HG03139 (cell line): Measurements from ENCODE around the gene RAP2C.

Source experiments
- ATAC-seq: cut with Tn5 transposase; IDR thresholded peaks from one replicate; pipeline ENCODE4 v1.9.1; 2021; ENCODE audit not compliant: unreplicated experiment

RAP2C gene

DNA sequence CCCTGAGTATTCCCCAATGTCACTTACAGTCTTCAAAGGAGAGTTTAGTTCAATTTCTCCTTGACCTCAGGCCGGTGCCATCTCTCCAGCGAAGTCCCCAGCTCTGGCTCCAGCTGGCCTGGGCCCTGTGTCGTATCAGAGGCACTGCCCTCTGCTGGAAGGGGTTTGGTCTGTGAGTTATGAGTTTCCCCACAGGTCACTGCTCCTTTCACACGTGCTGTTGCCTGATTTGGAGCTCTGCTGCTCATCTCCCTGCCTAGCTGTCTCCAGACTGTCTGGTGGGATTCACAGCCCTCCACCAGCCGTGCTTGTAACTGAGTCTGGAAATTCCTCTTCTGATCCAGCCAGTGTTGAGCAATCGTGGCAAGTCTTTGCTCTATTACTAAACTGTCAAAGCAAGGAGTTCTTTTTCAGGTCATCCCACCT, at the start of gene RAP2C:
Gene RAP2C (minus strand): TSS at position 105 of the 426 bp plus-strand sequence. CDS start 2,179 bp downstream, outside the sequence.
- peak; percentile 49 for ATAC-seq

DNA sequence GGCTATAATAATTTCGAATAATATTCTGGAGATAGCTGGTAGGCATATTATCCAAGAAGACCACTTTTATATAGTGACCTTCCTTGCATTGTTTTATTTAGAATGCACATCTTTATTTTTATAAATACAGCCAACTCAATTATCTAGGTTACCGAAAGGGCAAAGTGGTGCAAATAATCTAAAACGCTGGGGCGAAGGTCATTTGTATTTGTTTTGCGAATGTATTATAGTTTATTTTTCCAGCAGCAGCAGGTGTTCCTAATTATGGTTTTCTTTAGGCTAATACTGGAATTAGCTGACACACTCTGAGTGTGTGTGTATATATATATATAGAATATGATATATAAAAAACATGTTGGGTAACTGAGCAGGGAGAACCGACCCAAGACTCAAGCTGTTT, 48.1 kb upstream of the RAP2C start:
- ATAC-seq, result no peak

DNA sequence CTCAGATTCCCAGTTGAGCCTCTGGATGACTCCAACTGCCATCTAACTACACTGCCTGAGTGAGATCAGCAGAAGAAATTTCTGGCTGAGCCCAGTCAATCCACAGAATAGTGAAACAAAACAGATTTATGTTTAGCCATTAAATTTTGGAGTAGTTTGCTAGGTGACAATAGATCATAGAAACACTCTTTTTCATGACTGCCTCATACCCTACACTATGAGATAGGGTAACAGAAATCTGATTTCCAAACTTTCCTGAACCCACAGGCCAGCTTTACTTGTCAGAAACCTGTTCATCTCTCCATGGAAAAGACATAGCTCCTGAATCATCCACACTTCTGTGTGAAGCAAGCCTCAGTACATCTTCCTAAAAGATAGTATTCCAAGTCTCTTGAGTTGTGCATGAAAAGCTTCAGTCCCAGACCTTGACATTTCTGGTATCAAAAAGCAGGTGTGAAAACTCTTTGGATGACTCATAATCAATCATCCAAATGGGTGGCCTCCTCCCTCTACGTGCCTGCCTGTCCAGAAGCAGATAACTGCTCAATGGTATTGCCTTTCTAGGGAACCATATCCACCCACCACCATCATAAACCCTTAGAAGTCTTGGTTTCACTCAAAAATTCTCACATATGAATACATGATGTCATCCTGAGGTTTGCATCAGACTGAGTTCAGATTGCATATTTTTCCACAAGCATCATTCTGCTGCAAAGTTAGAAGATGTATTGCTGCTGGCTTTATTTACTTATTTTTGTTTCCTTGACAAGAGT, 47.5 kb upstream of the RAP2C start:
- ATAC-seq, result no peak

DNA sequence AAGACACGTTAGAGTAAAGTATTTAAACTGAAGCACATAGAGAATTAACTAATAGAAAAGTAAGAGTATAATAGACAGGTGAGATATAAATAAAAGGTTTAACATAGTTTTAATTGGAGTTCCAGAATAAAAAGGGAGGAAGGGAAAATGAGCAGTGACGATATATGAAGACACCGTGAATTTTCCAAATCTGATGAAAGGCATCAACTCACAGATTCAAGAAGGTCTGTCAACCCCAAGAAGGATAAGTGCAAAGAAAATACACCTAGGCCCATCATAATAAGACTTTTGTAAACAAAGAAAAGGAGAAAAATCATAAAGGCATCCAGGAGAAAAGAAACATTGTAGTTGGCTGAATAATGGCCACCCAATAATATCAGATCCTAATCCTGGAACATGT, 43.9 kb upstream of the RAP2C start:
- no peak for ATAC-seq

DNA sequence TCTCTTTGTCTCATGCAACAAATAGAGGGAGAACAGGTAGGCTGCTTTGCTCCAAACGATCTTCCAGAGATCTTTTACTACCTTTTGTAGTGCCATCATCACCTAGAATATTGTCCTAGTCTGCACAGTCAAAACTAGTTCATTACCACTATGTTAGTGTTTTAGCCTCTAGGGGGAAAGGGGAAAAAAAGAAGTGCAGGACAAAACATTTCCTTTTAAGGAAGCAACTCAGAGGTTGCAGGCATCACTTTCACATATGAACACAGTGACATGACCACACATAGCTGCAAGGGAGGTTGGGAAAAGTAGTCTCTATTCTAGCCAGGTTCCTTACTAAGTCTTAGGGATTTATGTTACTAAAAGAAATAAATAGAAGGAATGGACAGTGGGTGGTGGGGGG, 39.3 kb upstream of the RAP2C start:
- no peak for ATAC-seq

DNA sequence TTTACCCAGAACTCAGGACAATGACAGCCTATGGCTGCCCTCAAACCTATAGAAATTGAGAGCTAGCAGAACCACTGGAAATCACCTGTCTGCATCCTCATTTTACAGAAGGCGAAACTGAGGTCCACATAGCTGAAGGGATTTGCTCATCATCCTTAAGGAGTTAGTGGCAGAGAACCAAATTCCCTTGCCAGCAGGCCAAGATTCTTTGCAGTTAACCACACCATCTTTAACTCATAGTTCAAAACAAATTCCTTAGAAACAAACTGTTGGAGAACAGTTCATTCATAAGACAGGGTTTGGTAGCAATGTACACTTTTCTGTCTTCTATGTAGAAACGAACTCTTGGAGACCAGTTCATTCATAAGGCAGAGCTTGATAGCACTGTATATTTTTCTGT, 37.9 kb upstream of the RAP2C start:
- ATAC-seq, result no peak

DNA sequence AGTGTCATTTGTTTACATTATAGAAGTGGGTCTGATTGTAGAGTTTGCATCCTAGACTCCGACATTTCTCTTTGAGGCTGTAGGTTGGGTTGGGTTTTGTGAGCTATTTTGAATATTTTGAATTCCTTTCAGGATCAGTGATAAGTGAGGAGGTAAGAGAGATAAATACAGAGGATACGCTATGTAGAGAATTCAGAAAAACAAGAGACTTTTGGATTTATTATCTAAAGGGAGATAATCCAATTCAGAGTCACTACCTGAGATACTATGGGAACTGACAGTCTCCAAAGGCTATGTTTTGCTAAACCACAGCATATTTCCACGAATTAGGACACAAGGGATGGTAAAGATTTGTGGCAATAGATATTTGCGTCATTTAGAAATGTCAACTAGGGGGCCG, 16.9 kb upstream of the RAP2C start:
- ATAC-seq, result no peak

DNA sequence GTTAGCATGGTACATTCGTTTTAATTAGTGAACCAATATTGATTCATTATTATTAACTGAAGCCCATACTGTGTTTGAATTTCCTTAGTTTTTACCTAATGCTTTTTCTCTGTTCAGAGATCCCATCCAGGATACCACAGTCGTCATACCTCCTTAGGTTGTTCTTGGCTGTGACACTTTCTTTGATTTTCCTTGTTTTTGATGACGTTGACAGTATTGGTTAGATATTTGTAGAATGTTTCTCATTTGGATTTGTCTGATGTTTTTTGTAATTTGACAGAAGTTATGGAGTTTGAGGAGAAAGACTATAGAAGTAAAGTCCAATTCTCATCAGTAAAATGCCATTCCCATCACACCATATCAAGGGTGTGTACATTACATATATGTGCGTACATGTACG, 16.2 kb upstream of the RAP2C start:
- no peak for ATAC-seq

DNA sequence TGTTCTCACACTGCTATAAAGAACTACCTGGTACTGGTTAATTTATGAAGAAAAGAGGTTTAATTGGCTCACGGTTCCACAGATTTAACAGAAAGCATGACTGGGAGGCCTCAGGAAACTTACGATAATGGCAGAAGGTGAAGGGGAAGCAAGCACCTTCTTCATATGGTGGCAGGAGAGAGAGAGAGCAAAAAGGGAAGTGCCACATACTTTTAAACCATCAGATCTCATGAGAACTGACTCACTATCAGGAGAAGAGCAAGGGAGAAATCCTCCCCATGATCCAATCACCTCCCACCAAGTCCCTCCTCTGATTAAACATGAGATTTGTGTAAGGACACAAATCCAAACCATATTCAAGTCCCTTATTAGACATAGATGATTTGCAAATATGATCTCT, 12.3 kb upstream of the RAP2C start:
- ATAC-seq, result no peak

DNA sequence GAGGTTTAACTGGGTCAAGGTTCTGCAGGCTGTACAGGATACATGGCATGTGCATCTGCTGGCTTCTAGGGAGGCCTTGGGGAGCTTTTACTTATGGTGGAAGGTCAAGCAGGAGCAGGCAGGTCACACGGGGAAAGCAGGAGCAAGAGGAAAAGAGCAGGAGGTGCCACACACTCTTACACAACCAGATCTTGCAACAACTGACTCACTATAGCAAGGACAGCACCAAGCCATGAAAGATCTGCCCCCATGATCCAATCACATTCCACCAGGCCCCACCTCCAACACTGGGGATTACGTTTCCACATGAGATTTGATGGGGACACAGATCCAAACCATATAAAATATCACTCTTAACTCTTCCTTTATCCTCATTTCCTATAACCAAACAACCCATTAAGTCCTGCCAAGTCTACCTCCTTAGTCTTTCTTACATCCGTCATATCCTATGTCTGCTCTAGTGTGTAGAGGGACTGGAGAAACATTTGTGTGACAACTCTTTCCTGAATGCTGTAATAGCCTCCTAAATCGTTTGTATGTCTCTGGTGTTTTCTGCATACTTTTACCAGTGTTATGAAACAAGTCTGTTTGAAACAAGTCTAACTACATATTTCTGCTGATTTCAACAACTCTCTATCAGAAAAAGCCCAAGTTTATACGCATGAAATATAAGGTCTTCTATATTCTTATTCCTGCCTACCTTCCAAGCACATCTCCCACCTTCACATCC, 8.3 kb upstream of the RAP2C start:
- ATAC-seq, result no peak

DNA sequence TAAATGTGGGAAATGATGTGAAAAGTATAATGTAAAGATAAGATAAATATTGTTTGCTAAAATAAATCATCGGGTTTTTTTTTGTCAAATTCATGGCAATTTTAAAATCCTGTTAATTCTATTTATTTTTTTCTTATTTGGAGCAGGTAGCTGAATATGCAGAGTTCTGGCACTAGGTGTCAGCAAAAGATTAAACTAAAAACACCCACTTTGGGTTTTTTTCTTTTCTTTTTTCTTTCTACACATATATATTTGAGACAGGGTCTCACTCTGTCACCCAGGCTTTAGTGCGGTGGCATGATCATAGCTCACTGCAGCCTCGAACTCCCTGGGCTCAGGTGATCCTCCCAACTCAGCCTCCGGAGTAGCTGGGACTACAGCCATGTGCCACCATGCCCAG, 6.9 kb upstream of the RAP2C start:
- no peak for ATAC-seq

DNA sequence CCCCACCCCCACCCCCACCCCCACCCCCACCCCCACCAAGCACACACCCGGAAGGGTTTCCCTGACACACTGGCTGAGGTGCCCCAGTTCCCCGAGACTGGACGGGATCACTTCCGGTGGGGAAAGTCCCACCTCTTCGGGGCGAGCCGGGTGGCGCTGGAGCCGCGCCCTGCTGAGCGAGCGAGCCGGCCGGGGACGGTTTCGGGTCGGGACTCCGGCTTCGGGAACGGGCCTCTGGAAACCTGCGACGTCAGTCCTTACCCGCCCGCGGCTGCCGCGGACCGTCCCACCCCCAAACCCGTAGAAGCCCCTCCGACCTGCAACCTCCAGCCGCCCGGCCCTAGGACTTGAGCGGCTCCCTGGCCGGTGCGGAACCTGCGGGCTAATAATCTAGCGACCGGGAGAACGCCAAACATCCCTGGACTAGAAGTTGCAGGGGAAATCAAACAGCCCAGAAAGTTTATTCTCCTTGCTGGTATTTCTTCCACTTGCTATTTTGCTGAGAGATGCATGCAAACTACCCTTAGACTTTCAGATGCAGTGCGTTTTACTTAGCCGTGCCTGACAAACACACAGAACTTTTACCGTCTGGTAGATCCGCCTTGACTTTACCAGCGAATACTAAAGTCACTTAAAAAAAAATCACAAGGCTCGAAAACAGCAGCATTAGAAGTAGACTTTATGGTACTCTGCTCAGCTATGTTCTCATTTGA, 991 bp downstream of the RAP2C start:
- ATAC-seq, result peak; percentile 45

DNA sequence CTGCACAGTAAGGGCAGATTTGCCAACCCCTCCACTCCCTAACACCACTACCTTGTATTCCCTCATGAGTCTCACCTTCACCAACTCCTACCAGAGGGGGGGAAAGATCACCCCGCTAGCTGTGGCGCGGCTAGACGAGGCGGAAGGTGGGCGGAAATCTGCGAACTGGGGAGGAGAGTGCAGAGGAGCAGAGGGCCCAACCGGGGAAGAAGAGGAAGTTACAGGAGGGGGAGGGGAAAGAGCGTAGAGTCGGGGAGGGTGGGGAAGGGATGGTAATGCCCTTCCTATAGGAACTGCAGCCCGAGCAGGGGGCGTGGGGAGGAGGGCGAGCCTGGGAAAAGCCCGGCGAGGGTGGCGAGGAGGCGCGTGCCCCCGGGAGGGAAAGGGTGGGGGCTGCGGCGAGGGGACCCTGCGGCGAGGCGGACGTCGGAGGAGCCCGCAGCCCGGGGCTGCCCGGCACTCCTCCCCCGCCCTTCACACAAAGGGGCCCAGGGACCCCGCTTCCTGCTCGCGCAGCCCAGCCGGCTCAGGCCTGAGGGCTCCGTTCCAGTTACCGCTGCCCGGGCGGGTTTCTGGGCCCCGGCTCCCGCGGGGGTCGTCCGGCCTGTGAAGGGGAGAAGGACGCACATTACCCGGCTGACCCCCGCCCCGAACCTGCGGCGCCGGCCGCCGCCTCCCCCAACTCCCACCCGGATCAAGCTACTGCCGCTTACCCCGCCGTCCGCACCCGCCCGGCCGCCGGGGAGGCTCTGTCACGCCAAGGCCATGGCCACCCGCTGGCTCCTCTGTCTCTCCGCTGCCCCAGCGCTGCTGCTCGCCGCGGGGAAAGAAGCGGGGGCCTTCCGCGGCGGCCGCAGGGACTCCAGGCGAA, 1.8 kb downstream of the RAP2C start:
- ATAC-seq, result peak; percentile 61

DNA sequence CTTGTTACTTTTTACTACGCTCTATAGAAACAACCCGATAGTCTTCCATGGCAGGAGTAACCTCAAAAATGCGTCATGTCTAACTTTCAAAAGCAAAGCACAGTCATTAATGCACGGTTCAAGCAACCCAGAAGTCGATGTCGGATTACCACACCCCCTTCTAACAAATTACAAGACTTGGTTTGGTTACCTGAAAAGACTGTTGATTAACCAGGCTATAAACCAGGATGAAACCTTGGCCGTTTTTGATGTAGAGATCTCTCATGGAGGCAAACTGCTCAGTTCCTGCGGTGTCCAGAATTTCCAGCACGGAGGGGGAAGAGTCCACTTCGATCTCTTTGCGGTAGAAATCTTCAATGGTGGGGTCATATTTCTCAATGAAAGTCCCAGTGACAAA, 2.4 kb downstream of the RAP2C start:
- ATAC-seq, result peak; percentile 7

DNA sequence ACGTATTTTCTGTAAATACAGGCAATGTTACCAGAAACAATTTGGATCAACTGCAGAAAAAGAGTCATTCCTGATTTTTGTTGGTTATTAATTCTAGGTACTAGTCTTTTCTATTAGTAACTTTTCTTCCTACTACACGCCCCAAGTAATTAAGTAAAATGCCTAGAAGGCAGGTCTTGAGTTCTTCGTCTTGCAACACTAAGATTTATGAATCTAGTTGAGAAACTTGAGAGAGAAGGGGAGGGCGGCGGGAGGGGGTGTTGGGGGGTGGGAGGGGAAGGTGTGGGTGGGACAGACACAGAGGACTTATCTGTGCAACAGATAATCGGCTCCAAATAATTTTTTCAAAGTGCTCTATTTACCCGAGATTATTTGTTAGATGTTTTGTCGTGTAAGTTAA, 3.0 kb downstream of the RAP2C start:
- ATAC-seq, result no peak

DNA sequence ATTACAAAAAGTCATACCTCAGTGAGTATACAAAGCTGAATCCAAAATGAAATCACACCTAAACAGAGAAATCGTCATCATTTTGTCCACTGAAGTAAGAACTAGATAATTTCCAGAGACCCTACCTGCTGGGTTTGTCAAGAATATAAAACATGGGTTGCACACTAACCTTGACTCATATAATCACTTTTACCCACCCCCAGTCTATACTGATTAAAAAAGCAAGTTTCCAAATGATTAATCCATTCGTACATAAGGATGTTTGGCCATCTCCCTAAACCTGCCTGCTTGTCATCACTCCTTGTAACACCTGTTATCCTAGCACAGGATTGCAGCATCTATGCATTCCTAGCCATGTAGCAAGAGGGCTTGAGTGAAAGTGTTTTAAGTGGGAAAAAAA, 4.7 kb downstream of the RAP2C start:
- no peak for ATAC-seq

DNA sequence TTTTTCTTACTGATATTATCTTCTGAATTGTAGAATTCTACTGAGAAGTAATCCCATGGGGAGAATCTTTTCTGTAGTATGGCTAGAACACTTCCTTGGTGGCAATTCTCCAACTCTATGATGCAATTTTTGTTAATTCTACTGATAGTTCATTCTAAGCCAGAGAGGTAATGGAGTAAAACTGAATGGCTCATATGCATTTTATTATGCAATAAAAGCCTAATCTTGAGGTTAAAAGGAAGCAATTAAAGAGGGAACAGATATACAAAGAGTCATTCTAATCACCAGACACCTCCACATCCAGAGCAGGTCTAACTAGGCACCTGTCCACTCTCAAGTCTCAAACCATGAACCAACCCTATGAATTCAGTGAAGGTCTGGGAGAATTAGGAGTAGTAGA, 9.7 kb downstream of the RAP2C start:
- no peak for ATAC-seq

DNA sequence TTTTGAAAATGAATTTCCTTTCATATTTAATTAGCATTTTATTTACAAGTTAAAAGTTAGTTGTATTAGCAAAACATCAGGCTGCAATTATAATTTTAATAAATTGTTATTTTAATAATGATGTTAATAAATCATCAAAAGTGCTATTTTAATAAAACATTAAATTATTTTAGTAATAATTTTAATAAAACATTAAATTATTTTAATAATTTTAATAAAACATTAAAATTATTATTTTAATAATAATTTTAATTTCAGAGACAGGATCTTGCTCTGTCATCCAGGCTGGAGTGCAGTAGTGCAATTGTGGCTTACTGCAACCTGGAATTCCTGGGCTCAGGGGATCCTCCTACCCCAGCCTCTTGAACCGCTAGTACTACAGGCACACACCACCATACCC, 10.8 kb downstream of the RAP2C start:
- no peak for ATAC-seq

DNA sequence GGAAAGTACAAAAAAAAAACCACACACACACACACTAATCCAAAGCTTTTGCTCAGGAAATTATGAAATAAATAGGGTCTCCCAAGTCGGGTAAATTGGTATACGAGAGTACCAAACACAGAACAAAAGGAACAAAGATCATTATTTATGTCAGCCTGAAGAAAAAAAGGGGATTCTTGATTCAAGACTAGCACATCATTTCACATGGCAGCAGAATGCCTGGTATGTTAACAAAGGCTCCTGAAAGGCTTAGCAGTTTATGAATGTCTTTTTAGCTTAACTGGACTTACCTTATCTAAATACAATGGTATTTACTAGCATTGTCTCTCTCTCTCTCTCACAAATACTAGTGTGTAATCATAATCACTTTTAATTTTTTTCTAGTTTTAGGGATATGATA, 11.3 kb downstream of the RAP2C start:
- ATAC-seq, result no peak

DNA sequence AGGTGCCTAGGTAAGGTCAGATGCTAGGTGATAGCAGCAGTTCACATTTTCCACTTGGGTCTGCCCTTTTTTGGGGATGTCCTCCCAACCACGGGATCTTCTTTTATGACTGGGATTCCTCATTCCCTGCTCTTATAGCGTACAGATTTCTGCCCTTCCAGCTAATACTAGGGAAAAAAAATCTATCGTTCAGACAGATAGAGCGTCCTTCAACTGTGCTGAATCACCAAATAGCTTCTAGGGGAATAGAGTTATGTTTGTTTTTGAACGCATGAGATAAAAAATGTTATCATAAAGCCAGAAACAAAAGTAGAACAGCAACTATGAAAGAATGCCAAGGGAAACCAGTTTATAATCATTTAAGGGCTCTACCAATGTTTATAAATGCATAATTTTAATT, 13.0 kb downstream of the RAP2C start:
- ATAC-seq, result no peak

DNA sequence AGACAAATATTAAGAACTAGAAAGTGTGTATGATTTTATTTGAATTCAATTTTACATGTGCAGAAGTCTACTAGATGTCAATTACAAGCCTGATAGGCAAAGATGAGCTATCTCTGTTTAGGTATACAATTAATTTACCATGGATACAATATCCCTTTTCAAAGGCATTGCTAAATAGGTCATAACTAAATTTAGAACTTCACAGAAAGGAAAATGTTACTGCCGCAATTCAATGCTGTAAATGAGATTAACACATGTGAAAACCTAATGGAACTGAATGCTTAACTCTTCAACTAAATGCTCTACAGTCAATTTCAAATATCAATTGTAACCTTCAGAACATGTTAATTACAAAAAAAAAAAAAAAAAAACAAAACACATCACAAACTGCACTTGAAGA, 14.6 kb downstream of the RAP2C start:
- ATAC-seq, result no peak
